Activated B cell treated with CpG ODN at 0.5 μM for 24 hours (primary cell): Measurements from ENCODE around the gene PCARE. TPM values are rescaled to one million over a fixed set of nuclear protein-coding genes. Genes with fewer than 3 reads are reported as not detected.

Experiments
- ATAC-seq: fragments of 200-7000 bp; cut with Tn5 transposase; one replicate; pipeline ENCODE4 v1.10.0; 2021; ENCODE audit warnings: low read depth, mild to moderate bottlenecking, moderate library complexity
- CTCF ChIA-PET: fragments of 350-600 bp; sonication (Branson Sonifier 250); formaldehyde crosslinking; loops from one replicate; lab custom pipeline; 2021; ENCODE audit warnings: antibody characterized with exemption; lab: Charles Lee
- POLR2A ChIA-PET: fragments of 350-600 bp; sonication (Branson Sonifier 250); formaldehyde crosslinking; loops from one replicate; lab custom pipeline; 2021; ENCODE audit warnings: antibody characterized with exemption; lab: Charles Lee
- DNase-seq: peaks from one replicate; pipeline ENCODE4 v3.0.0; 2022
- H3K27ac Mint-ChIP-seq: one replicate; pipeline ENCODE4 v1.8.0; 2020; ENCODE audit warnings: mixed read lengths
- H3K27me3 Mint-ChIP-seq: one replicate; pipeline ENCODE4 v1.8.0; 2021; ENCODE audit warnings: mixed read lengths
- H3K36me3 Mint-ChIP-seq: one replicate; pipeline ENCODE4 v1.8.0; 2021; ENCODE audit warnings: low read depth, mixed read lengths
- H3K4me1 Mint-ChIP-seq: one replicate; pipeline ENCODE4 v1.8.0; 2021; ENCODE audit warnings: mixed read lengths
- H3K4me3 Mint-ChIP-seq: one replicate; pipeline ENCODE4 v1.8.0; 2020; ENCODE audit warnings: mild to moderate bottlenecking, mixed read lengths
- H3K9me3 Mint-ChIP-seq: one replicate; pipeline ENCODE4 v1.8.0; 2020; ENCODE audit warnings: mixed read lengths
- CTCF ChIP-seq: fragments of 200-600 bp; IDR thresholded peaks from one replicate; pipeline ENCODE4 v1.8.0; 2022; ENCODE audit warnings: antibody characterized with exemption, mild to moderate bottlenecking
- intact Hi-C: fragments of 100-400 bp; cut with micrococcal nuclease; formaldehyde crosslinking; loops from one replicate; pipeline ENCODE4 v1.15.1; 2024
- total RNA-seq: library from RNA; stranded (reverse); gene quantifications from 2 replicates; pipeline ENCODE4 v1.2.3, GENCODE V29; 2022

PCARE gene
- total RNA-seq, 1 donor from 2014 or later, result not detected

GRCh38 chr2:29060441-29060840 is 13.9 kb downstream of the PCARE start:
- Mint-ChIP-seq H3K4me1 (no peaks in the 10 kb centered on the region), H3K4me3 (no peak overlapping the region), H3K36me3 (no peaks in the 10 kb centered on the region), H3K9me3 (no peaks in the 10 kb centered on the region), H3K27ac (no peak overlapping the region), H3K27me3 (no peaks in the 10 kb centered on the region)
- DNase-seq, result no peak
- no peak for TF ChIP-seq CTCF
- ATAC-seq, result no peak
- intact Hi-C loops, result no loop called here
- POLR2A ChIA-PET, result no interaction called here
- CTCF ChIA-PET, result no interaction called here

- POLR2A ChIA-PET, result no interaction called here
- Mint-ChIP-seq H3K9me3 (no peaks in the 10 kb centered on the region), H3K4me3 (no peak overlapping the region), H3K36me3 (no peaks in the 10 kb centered on the region), H3K27ac (no peak overlapping the region), H3K4me1 (no peaks in the 10 kb centered on the region), H3K27me3 (no peaks in the 10 kb centered on the region)
- no peak for TF ChIP-seq CTCF
- intact Hi-C loops, result no loop called here
- CTCF ChIA-PET, result no interaction called here
- DNase-seq (no peak), ATAC-seq (no peak)
These were observed 14.7 kb downstream of the PCARE start for GRCh38 chr2:29059624-29060023.

- DNase-seq, result no peak
- ATAC-seq, result no peak
- CTCF ChIA-PET, result no interaction called here
- Mint-ChIP-seq H3K36me3 (no peaks in the 10 kb centered on the region), H3K27ac (no peak overlapping the region), H3K9me3 (no peaks in the 10 kb centered on the region), H3K4me3 (no peak overlapping the region), H3K27me3 (no peaks in the 10 kb centered on the region), H3K4me1 (no peaks in the 10 kb centered on the region)
- no peak for TF ChIP-seq CTCF
- intact Hi-C loops, result no loop called here
- POLR2A ChIA-PET, result no interaction called here
These were observed 17.3 kb downstream of the PCARE start for GRCh38 chr2:29057006-29057405.

GRCh38 chr2:29056452-29056851 is 17.9 kb downstream of the PCARE start:
- no peak for DNase-seq
- H3K27ac Mint-ChIP-seq, result no peak overlapping the region
- TF ChIP-seq CTCF, result no peak
- H3K9me3 Mint-ChIP-seq, result no peaks in the 10 kb centered on the region
- H3K4me3 Mint-ChIP-seq, result no peak overlapping the region
- ATAC-seq, result no peak
- ChIA-PET CTCF (no interaction called here), POLR2A (no interaction called here)
- no peaks in the 10 kb centered on the region for H3K27me3 Mint-ChIP-seq
- no peaks in the 10 kb centered on the region for H3K36me3 Mint-ChIP-seq
- intact Hi-C loops, result no loop called here
- H3K4me1 Mint-ChIP-seq, result no peaks in the 10 kb centered on the region

- Mint-ChIP-seq H3K36me3 (no peaks in the 10 kb centered on the region), H3K27ac (no peak overlapping the region), H3K9me3 (no peaks in the 10 kb centered on the region), H3K4me3 (no peak overlapping the region), H3K4me1 (no peaks in the 10 kb centered on the region), H3K27me3 (no peaks in the 10 kb centered on the region)
- no peak for ATAC-seq
- no peak for DNase-seq
- CTCF ChIA-PET, result no interaction called here
- intact Hi-C loops, result no loop called here
- no peak for TF ChIP-seq CTCF
- POLR2A ChIA-PET, result no interaction called here
These were observed 18.7 kb downstream of the PCARE start for GRCh38 chr2:29055601-29056000.
